NAMALWA (cell line): ENCODE measurements around the gene ZBTB18.
"Not testable (repeated sequence)": the region's sequence is repeated elsewhere in the genome, so short reads cannot be mapped to it uniquely, and the experiment has no call there.

Source experiments
- DNase-seq: peaks from one replicate; pipeline ENCODE4 v3.0.0-alpha.2; 2015; ENCODE audit warnings: low spot score

The ZBTB18 gene

GRCh38 chr1:244050835-244051444 lies at the start of gene ZBTB18:
ZBTB18 (plus strand) TSS chr1:244051283; CDS start chr1:244051432, 149 bp downstream.
- peak; percentile 66 for DNase-seq

- no peak for DNase-seq
Observed at GRCh38 chr1:244002721-244003120, 48.4 kb upstream of the ZBTB18 start.

GRCh38 chr1:244005455-244005854 lies 45.6 kb upstream of the ZBTB18 start:
- no peak for DNase-seq

- DNase-seq: no peak
Observed at GRCh38 chr1:244006381-244006901, 44.6 kb upstream of the ZBTB18 start.

- DNase-seq: no peak
Observed at GRCh38 chr1:244006961-244007360, 44.1 kb upstream of the ZBTB18 start.

- peak; percentile 26 for DNase-seq
Observed at GRCh38 chr1:244010191-244010590, 40.9 kb upstream of the ZBTB18 start.

- no peak for DNase-seq
Observed at GRCh38 chr1:244010703-244011123, 40.4 kb upstream of the ZBTB18 start.

- DNase-seq: no peak
Observed at GRCh38 chr1:244011271-244011670, 39.8 kb upstream of the ZBTB18 start.

- DNase-seq: no peak
Observed at GRCh38 chr1:244011786-244012185, 39.3 kb upstream of the ZBTB18 start.

- DNase-seq: no peak
Observed at GRCh38 chr1:244012202-244012601, 38.9 kb upstream of the ZBTB18 start.

- DNase-seq: no peak
Observed at GRCh38 chr1:244013100-244013499, 38.0 kb upstream of the ZBTB18 start.

- not testable (repeated sequence) for DNase-seq
Observed at GRCh38 chr1:244014862-244015261, 36.2 kb upstream of the ZBTB18 start.

- DNase-seq: no peak
Observed at GRCh38 chr1:244019982-244020485, 31.0 kb upstream of the ZBTB18 start.

GRCh38 chr1:244021427-244021826 lies 29.7 kb upstream of the ZBTB18 start:
- no peak for DNase-seq

- DNase-seq: no peak
Observed at GRCh38 chr1:244022311-244022710, 28.8 kb upstream of the ZBTB18 start.

GRCh38 chr1:244022864-244023440 lies 28.1 kb upstream of the ZBTB18 start:
- DNase-seq: no peak

GRCh38 chr1:244027491-244028145 lies 23.5 kb upstream of the ZBTB18 start:
- DNase-seq: no peak

GRCh38 chr1:244028701-244029100 lies 22.4 kb upstream of the ZBTB18 start:
- no peak for DNase-seq

GRCh38 chr1:244029124-244029523 lies 22.0 kb upstream of the ZBTB18 start:
- no peak for DNase-seq

- DNase-seq: no peak
Observed at GRCh38 chr1:244030481-244031040, 20.5 kb upstream of the ZBTB18 start.

GRCh38 chr1:244035358-244035757 lies 15.7 kb upstream of the ZBTB18 start:
- no peak for DNase-seq

- no peak for DNase-seq
Observed at GRCh38 chr1:244037252-244037651, 13.8 kb upstream of the ZBTB18 start.
